Gastroesophageal sphincter (tissue), 3 donors: ENCODE measurements around the gene FAM13C.

ENCODE experiments used
- CTCF ChIP-seq, 4 experiments: fragments of 200-600 bp in 2 of 4; fragments of 450-650 bp in 2 of 4; sonication (generic) in 1 of 4; IDR thresholded peaks; one replicate each; pipeline ENCODE4 v1.5.1; 2017 to 2019; ENCODE audit warnings: antibody characterized with exemption in 4 of 4, mild to moderate bottlenecking in 2 of 4, moderate library complexity in 2 of 4
- EP300 ChIP-seq: sonication (generic); formaldehyde crosslinking; IDR thresholded peaks from one replicate; pipeline ENCODE4 v1.6.1; 2017; ENCODE audit warnings: antibody characterized with exemption, mild to moderate bottlenecking
- POLR2A ChIP-seq, 2 donors: fragments of 450-650 bp; IDR thresholded peaks; one replicate each; pipeline ENCODE4 v1.6.1; 2017; ENCODE audit warnings: antibody characterized with exemption in 2 of 2, mild to moderate bottlenecking in 2 of 2, moderate library complexity in 1 of 2
- POLR2AphosphoS5 ChIP-seq: sonication (generic); formaldehyde crosslinking; IDR thresholded peaks from one replicate; pipeline ENCODE4 v1.6.1; 2017; ENCODE audit warnings: antibody characterized with exemption

GRCh38 chr10:59393349-59393748 lies 31.0 kb upstream of the FAM13C start:
- no peak for TF ChIP-seq CTCF (IDR thresholded peaks at IDR 0.05)
- no peak for TF ChIP-seq POLR2A (IDR thresholded peaks at IDR 0.05)
- no peak for TF ChIP-seq POLR2AphosphoS5
- no peak for TF ChIP-seq EP300
